GM19438 (cell line): ENCODE data around the gene MFSD6.

Experiments used
- ATAC-seq: cut with Tn5 transposase; IDR thresholded peaks from one replicate; pipeline ENCODE4 v1.9.1; 2021; ENCODE audit warnings: low read depth; ENCODE audit not compliant: unreplicated experiment

MFSD6 gene

GRCh38 chr2:190527214-190527613 lies 119.1 kb downstream of the MFSD6 start:
- ATAC-seq = no peak

- no peak for ATAC-seq
Measured at GRCh38 chr2:190527918-190528317, 119.8 kb downstream of the MFSD6 start.

DNA sequence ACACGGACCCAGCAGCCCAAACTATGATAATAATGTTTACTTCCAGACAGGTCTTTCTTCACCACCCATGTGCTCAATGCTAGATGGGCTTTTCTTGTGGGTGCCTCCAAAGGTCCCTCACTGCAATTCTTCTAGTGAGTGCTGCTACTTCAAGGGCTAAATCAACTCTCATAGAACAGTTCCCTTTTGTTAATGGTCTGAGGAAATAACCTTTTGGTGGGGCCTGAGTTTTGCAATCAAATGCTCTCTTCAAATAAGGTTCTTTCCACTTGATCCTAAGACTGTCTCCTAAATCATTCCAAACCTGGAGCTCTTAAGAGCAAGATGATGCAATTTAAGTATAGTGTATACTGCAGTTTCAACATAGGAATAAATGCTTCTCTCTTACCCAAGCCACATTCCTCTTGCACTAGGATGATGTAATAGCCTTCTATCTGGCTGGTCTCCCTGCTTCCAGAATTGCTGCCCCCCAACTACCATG lies 120.4 kb downstream of the MFSD6 start:
- no peak for ATAC-seq

DNA sequence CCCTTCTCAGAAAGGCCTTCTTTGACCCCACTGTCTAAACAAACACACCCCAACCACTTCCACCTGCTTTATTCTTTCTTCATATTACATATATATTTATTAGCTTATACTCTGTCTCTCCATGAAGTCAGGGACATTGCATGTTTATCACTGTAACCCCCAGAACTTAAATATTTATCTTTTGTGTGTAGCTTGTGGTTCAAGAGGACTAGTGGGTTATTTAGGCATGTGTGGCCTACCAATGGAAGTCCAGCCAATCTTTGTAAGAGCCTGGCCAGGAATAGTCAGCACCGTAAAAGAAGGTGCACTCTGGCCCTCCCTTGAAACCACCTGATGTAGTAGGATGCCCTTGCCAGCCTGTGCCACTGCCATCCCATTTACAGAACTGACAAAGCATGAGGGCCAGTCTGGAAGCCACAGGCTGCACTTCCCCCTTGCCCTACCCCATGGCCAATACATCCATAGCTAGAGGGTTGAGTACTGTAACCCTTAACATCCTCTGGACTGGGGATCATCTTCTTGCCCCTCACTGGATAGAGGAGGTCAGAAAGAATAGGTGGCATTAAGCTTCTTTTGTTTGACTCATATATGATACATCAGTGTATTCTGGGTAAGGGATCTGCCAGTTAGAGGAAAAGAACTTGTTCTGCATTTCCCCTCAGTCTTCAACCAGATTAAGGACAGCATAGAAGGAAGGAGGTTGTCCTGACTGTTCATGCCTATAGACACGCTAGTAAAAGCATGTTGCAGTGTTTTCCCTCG lies 121.5 kb downstream of the MFSD6 start:
- no peak for ATAC-seq

DNA sequence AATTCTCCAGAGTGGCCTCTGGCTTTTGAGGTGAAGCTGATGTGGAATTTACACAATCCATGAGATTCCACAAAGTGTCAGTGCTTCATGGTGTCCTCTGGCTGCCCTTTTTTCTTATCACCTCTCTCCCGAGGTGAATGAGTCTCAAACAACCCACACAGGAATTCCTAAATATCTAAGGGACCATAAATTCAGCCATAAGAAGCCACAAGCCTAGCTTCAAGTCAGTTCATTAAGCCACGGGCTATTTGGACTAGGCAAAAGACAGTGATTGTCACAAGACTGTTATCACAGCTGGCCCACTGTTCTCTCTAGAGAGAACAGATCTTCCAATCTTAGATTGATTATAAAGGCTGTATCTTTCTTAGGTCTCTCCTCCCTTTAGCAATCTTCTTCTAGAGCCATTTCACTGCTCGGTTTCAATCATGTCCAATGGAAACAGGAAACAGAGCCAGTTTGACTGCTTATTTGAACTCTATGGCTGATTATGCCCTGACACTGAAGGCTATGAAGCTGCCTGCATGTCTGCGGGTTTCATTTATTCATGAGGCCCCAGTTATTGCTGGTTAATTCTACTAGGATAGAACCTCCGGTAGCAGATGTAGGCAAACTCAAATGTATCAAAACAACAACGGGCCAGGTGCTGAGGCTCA lies 122.2 kb downstream of the MFSD6 start:
- ATAC-seq = no peak

DNA sequence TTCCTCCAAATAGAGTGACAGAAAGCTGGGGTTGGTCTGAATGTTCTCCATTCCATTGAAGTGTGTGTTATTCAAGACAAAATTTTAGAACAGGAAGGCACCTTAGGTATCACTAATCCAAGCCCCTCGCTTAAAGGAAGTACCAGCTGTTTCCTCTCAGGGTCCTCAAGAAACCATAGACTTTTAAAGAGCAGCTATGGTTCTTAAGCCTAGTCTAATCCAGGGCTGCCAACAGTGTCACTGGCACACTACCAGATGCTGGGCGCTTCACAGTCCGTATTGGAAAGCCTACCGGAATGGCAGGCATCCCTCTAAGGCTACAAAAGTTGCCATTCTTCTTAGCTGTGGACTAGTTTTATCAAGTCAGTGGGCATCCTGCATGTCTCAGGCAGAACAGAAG lies 124.4 kb downstream of the MFSD6 start:
- no peak for ATAC-seq

DNA sequence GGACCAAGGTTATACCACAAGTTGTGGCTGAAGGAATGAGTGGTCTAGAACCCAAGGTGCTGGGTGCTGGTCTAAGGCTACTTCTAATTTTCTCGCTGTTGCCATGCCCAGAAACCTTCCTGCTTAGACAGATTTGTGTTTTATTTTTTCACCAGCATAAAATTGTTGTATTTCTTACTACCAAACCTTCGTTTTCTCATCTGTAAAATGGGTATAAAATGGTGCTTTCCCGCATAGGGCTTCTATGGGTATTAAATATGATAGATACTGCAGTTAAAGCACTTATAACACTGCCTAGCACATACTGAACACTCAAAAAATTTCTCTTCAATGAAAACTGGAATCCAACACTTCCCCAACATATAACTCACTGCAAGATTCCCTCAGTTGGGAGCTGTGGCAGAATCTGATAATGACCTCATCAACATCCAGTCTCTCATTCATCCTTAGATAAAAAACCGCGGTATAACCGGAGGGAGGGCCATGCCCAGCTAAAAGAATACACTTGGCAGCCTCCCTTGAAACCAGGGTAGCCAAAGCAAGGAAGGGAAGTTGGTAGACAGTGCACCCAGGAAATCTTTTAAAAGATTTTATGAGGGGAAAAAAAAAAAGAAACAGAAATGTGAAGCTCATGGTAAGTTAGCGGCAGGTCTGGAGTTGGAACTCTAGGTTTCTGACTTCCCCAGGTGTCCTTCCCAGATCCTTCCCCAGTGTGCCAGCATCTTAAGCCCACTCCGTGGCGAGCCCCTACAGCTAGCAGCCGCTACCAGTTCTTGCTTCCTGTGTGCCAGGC lies 125.2 kb downstream of the MFSD6 start:
- no peak for ATAC-seq

DNA sequence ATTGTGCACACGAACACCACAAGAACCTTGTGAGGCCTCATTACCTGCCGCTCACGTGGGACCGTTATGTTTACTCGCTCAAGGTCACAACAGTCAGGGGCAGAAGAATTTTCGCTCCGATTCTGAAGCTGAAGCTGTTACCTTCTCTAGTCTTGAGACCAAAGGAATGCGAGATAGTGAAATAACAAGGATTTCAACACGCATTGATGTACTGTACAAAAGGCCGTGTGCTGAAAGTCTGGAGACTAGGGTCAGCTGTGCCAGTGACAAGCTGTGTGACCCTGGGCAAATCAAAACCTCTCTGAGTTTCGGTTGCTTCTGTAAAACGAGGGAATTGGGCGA lies 125.8 kb downstream of the MFSD6 start:
- peak; percentile 4 for ATAC-seq

DNA sequence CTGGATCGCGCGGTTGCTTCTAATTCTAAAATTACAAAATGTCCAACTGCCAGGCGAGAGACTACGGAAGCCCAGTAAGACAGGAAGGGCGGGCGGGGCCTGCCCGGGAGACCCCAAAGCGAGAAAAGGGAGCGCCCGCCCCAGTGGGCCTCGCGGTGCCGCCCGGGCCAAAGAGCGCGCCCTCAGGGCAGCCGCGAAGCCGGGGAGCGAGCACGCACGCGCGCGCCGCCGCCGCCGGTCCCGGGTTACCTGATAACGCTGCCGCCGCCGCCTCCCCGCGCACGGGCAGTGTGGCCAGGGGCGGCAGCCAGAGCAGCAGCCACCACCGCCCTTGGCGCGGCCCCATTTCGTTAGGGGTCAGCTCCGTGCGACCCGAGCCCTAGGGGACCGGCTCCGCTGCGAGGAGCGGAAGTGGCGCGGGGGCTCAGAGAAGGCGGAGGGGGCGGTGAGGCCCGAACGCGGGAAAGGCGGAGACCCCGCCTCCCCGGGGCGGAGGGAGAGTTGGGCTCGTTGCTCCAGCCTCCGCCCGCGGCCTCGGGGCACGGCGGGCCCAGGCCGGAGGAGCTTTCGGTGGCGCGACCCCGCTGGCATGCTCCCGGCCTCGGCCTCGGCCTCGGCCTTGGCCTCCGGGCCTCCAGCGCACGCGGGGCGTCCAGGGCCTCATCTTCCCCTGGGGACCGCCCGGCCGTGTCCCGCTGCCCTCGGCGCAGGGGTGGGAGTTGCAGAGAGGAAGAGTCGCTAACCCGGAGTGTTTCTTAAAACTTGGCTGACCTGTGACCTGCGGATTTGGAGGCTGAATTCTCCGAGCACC lies 126.4 kb downstream of the MFSD6 start, which contains the start of gene NEMP2:
TSS of gene NEMP2 (minus strand) at position 413 of the 811 bp plus-strand sequence. CDS start at position 346, 67 bp downstream.
- ATAC-seq = peak; percentile 56

GRCh38 chr2:190535121-190535439 lies 126.9 kb downstream of the MFSD6 start:
- ATAC-seq = peak; percentile 2

GRCh38 chr2:190535586-190535985 lies 127.4 kb downstream of the MFSD6 start:
- no peak for ATAC-seq

GRCh38 chr2:190537765-190538164 lies 129.6 kb downstream of the MFSD6 start:
- no peak for ATAC-seq

DNA sequence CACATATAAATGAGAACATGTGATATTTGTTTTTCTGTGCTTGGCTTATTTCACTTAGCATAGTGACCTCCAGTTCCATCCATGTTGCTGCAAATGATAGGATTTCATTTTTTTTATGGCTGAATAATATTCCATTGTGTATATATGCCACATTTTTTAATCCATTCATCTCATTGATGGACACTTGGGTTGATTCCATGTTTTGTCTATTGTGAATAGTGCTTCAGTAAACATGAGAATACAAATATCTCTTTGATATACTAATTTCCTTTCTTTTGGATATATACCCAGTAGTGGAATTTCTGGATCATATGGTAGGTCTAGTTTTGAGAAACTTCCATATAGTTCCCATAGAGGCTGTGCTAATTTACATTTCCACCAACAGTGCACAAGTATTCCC lies 130.0 kb downstream of the MFSD6 start:
- ATAC-seq = no peak

- no peak for ATAC-seq
Measured at GRCh38 chr2:190540048-190540447, 131.9 kb downstream of the MFSD6 start.

GRCh38 chr2:190545093-190545492 lies 136.9 kb downstream of the MFSD6 start:
- ATAC-seq = no peak

GRCh38 chr2:190545555-190546385 lies 137.6 kb downstream of the MFSD6 start:
- no peak for ATAC-seq

GRCh38 chr2:190546734-190547133 lies 138.6 kb downstream of the MFSD6 start:
- ATAC-seq = no peak

DNA sequence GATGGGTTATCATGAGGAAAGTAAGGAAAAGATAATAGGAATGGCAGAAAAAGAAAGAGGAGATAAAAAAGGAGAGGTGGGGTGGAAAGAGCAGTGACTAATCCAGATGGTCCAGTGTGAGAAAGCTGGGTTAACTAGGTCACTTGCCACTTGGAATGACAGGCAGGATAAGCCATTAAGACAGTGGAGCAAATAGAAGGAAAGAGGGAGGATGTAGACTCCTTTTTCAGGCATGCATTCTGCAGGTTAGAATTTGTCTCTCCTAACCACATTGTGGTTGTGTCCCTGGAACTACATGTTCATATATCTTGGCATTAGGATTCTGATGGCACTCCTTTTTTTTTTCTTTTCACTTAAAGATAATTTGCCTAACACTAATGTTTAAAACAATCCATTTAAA lies 139.7 kb downstream of the MFSD6 start:
- no peak for ATAC-seq

- no peak for ATAC-seq
Measured at GRCh38 chr2:190550137-190550536, 142.0 kb downstream of the MFSD6 start.
